ENCODE measurements around the gene GRIK2. TPM values are rescaled to one million over a fixed set of nuclear protein-coding genes. Genes with fewer than 3 reads are reported as not detected.

GRIK2 gene
- total and polyA plus RNA-seq, 12 donors: 0.09 to 10.6 (median 1.9) TPM

DNA sequence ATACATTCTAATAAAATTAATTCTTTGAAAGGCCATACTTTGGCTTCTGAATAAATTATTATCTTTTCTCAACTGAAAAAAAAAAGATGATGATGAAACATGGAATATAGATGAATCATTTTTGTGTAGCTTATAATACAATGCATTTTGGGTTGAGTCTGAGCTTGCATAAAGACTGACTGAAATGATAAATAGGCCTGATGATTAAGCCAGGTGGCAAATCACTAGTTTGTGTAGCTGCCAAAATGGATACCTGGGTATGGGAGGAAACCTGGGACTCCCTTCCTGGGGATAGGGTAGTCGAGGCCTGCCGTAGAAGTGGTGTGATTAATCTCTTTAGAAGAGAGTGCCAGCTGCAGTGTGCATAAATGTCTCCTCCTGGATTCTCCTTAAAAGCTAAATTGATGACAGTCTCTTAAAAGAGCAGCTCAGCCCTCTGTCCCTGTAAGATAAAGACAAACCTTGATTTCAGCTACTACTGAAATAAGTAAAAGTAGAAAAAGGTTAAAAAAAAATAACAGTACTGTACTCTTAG lies 275.1 kb downstream of the GRIK2 start:
- H3K27ac ChIP-seq: no peak overlapping the region
- H3K4me3 ChIP-seq: no peak overlapping the region
- TF ChIP-seq POLR2A (IDR thresholded peaks at IDR 0.05): no peak
- no peak for TF ChIP-seq CTCF (IDR thresholded peaks at IDR 0.05)
- 44 to 61% (median 54%) methylated on average over 2 of the region's 2 CpGs for WGBS, 4 donors
- no peak for DNase-seq
- intact Hi-C loops (cut with DNase I): no loop called here
- H3K4me1 ChIP-seq (replicated peaks in 1 of 2): no peaks in the 10 kb centered on the region
- no peaks in the 10 kb centered on the region for H3K27me3 ChIP-seq
- no peaks in the 10 kb centered on the region for H3K36me3 ChIP-seq (replicated peaks in 1 of 2)
- H3K9me3 ChIP-seq (replicated peaks in 1 of 3): no peaks in the 10 kb centered on the region

DNA sequence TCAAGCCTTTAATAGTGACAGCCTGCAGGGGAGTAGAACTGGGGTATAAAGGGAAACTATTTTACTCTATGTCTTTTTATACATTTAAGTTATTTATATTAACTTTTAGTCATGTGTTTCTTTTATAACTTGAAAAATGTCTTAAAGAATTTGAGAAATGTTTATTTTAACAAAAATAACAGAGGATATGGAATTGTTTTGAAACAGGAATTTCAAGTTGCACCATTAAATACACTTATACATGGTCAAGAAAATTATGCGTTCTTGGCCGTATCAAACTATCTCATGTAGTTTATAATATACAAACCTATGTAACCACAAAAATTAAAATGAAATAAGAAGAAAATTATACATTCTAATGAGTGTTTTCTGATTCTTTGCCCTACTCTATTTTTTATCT lies 282.7 kb downstream of the GRIK2 start:
- H3K4me1 ChIP-seq (replicated peaks in 1 of 2): no peaks in the 10 kb centered on the region
- 78 to 90% (median 86%) methylated on average over 2 of the region's 2 CpGs for WGBS, 4 donors
- H3K4me3 ChIP-seq: no peak overlapping the region
- TF ChIP-seq POLR2A (IDR thresholded peaks at IDR 0.05): no peak
- no peak for TF ChIP-seq CTCF (IDR thresholded peaks at IDR 0.05)
- H3K9me3 ChIP-seq (replicated peaks in 1 of 3): peaks cover 0 to 7% (median 0%) of the 10 kb centered on the region in 3 donors
- H3K27me3 ChIP-seq: no peaks in the 10 kb centered on the region
- H3K36me3 ChIP-seq (replicated peaks in 1 of 2): no peaks in the 10 kb centered on the region
- intact Hi-C loops (cut with DNase I): no loop called here
- H3K27ac ChIP-seq: no peak overlapping the region
- DNase-seq: no peak

GRCh38 chr6:101682937-101683336 lies 289.4 kb downstream of the GRIK2 start:
- intact Hi-C loops (cut with DNase I): no loop called here
- no peaks in the 10 kb centered on the region for H3K36me3 ChIP-seq (replicated peaks in 1 of 2)
- WGBS, 4 donors: 81 to 87% (median 83%) methylated on average over 5 of the region's 5 CpGs
- no peaks in the 10 kb centered on the region for H3K9me3 ChIP-seq (replicated peaks in 1 of 3)
- H3K4me3 ChIP-seq: no peak overlapping the region
- H3K27me3 ChIP-seq: no peaks in the 10 kb centered on the region
- no peaks in the 10 kb centered on the region for H3K4me1 ChIP-seq (replicated peaks in 1 of 2)
- TF ChIP-seq POLR2A (IDR thresholded peaks at IDR 0.05) (no peak), CTCF (IDR thresholded peaks at IDR 0.05) (no peak)
- H3K27ac ChIP-seq: no peak overlapping the region
- no peak for DNase-seq

GRCh38 chr6:101683884-101684283 lies 290.4 kb downstream of the GRIK2 start:
- WGBS, 4 donors: 72 to 86% (median 78%) methylated on average over 1 of the region's 1 CpG
- no peak overlapping the region for H3K27ac ChIP-seq
- H3K9me3 ChIP-seq (replicated peaks in 1 of 3): no peaks in the 10 kb centered on the region
- no peak for DNase-seq
- intact Hi-C loops (cut with DNase I): no loop called here
- H3K27me3 ChIP-seq: no peaks in the 10 kb centered on the region
- TF ChIP-seq POLR2A (IDR thresholded peaks at IDR 0.05): no peak
- no peak for TF ChIP-seq CTCF (IDR thresholded peaks at IDR 0.05)
- H3K4me3 ChIP-seq: no peak overlapping the region
- no peaks in the 10 kb centered on the region for H3K4me1 ChIP-seq (replicated peaks in 1 of 2)
- H3K36me3 ChIP-seq (replicated peaks in 1 of 2): no peaks in the 10 kb centered on the region

All from adrenal gland (tissue), 12 donors.